Bone marrow (tissue), 2 donors: ENCODE data around the gene AGXT.

Experiments
- DNase-seq, 2 donors: peaks; one replicate each; lab custom pipeline; 2025; lab: John Stamatoyannopoulos, UW

AGXT gene

GRCh38 chr2:240886678-240887609, 18.3 kb downstream of the AGXT start:
- DNase-seq = no peak

GRCh38 chr2:240887631-240888030, 19.0 kb downstream of the AGXT start:
- DNase-seq = no peak

GRCh38 chr2:240888130-240888889, 19.7 kb downstream of the AGXT start:
- no peak for DNase-seq

GRCh38 chr2:240888890-240889573, 20.4 kb downstream of the AGXT start:
- DNase-seq = no peak

- DNase-seq = no peak
Measured at GRCh38 chr2:240889601-240890560, 21.3 kb downstream of the AGXT start.

- no peak for DNase-seq
Measured at GRCh38 chr2:240890691-240891090, 22.1 kb downstream of the AGXT start.

GRCh38 chr2:240891492-240892340, 23.1 kb downstream of the AGXT start:
- DNase-seq = no peak

- DNase-seq = no peak
Measured at GRCh38 chr2:240892356-240892755, 23.7 kb downstream of the AGXT start.

- DNase-seq = no peak
Measured at GRCh38 chr2:240892925-240893324, 24.3 kb downstream of the AGXT start.

- DNase-seq = no peak
Measured at GRCh38 chr2:240893363-240893844, 24.8 kb downstream of the AGXT start.

- DNase-seq = no peak
Measured at GRCh38 chr2:240894006-240894405, 25.4 kb downstream of the AGXT start.

GRCh38 chr2:240894836-240895558, 26.4 kb downstream of the AGXT start:
- DNase-seq = no peak

GRCh38 chr2:240895656-240896388, 27.2 kb downstream of the AGXT start, which contains the start of gene MAB21L4:
Gene MAB21L4 (minus strand): TSS chr2:240896156. CDS start chr2:240895997, 159 bp downstream.
- no peak for DNase-seq

GRCh38 chr2:240896394-240896793, 27.8 kb downstream of the AGXT start:
- DNase-seq = no peak

- no peak for DNase-seq
Measured at GRCh38 chr2:240896871-240897692, 28.5 kb downstream of the AGXT start.

- DNase-seq = no peak
Measured at GRCh38 chr2:240898108-240898730, 29.6 kb downstream of the AGXT start.

- DNase-seq = no peak
Measured at GRCh38 chr2:240898731-240899467, 30.3 kb downstream of the AGXT start.
